H1 (cell line): ENCODE measurements around the gene KRT13.

Experiments used
- CEBPB ChIP-seq: IDR thresholded peaks from 2 replicates; pipeline ENCODE4 v1.6.1; 2012; ENCODE audit warnings: low read depth, low read length
- EP300 ChIP-seq, 2 experiments: IDR thresholded peaks; 1 replicate in 1 of 2; 2 replicates in 1 of 2; pipeline ENCODE4 v1.6.1; 2011 to 2012; ENCODE audit warnings: low read depth in 2 of 2, low read length in 2 of 2, mild to moderate bottlenecking in 2 of 2, borderline replicate concordance in 1 of 2, inconsistent platforms in 1 of 2, moderate library complexity in 1 of 2
- RAD21 ChIP-seq, 2 experiments: IDR thresholded peaks in 1 of 2; conservative IDR thresholded peaks in 1 of 2; 2 replicates each; pipeline ENCODE4 v1.6.1; 2011; ENCODE audit warnings: low read depth in 2 of 2, low read length in 2 of 2, improper control_type of control experiment in 1 of 2, inconsistent platforms in 1 of 2, mild to moderate bottlenecking in 1 of 2, moderate library complexity in 1 of 2

GRCh38 chr17:41489531-41489930 lies 15.9 kb downstream of the KRT13 start, which contains the start of gene KRT36:
- TF ChIP-seq RAD21 (IDR thresholded peaks at IDR 0.05 in 1 of 2, conservative IDR thresholded peaks at IDR 0.05 in 1 of 2; ENCODE audit: low read depth in 2 of 2, low read length in 2 of 2) (no peak), EP300 (IDR thresholded peaks at IDR 0.05; ENCODE audit: borderline replicate concordance in 1 of 2, low read depth in 2 of 2, low read length in 2 of 2) (no peak), CEBPB (no peak)
